T-helper 22 cell (primary cell): ENCODE results near the gene DCC.

Source experiments
- DNase-seq: peaks from one replicate; pipeline ENCODE4 v3.0.0-alpha.2; 2020; ENCODE audit warnings: low read depth

Gene DCC

DNA sequence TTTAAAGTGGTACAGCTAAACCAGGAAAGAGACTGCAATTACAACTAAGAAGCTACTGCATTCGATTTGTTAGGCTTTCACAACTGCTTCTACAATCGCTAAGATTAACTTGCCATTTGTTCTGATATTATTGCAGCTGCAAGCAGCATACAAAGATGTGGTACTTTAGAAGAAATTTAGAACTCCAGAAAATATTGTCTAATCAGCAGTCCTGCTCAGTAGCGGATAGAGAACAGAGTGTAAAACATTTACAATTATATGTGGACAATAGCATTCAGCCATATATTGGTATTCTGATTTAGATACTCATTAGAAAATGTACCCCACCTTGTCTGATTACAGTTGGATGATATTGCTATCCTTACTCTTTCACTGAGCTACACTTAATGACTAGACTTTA lies 265.3 kb downstream of the DCC start:
- DNase-seq, result no peak

DNA sequence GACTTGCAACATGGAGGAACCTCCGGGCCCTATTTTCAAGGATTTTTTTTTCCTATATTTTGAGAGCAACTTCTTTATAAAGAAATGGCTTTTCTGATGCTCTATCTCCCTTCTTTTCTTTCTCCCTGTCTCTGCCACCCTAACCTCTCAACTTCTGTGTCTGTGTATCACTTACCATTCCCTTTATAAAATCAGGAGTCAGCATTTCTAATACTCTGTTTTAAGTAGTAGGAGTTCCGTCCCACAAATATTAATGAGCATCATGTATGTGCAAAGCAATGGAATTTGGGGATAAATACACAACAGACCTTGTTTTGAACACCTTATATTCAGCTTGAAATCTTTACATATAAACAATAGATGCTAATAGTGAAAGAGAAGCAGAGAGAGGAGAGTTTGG lies 268.0 kb downstream of the DCC start:
- DNase-seq, result no peak

- DNase-seq, result no peak
Observed at GRCh38 chr18:52610451-52611115, 270.6 kb downstream of the DCC start.

- no peak for DNase-seq
Observed at GRCh38 chr18:52612406-52612805, 272.4 kb downstream of the DCC start.

- DNase-seq, result no peak
Observed at GRCh38 chr18:52615321-52615720, 275.3 kb downstream of the DCC start.

GRCh38 chr18:52615943-52616342 lies 275.9 kb downstream of the DCC start:
- no peak for DNase-seq

- no peak for DNase-seq
Observed at GRCh38 chr18:52617931-52618330, 277.9 kb downstream of the DCC start.

DNA sequence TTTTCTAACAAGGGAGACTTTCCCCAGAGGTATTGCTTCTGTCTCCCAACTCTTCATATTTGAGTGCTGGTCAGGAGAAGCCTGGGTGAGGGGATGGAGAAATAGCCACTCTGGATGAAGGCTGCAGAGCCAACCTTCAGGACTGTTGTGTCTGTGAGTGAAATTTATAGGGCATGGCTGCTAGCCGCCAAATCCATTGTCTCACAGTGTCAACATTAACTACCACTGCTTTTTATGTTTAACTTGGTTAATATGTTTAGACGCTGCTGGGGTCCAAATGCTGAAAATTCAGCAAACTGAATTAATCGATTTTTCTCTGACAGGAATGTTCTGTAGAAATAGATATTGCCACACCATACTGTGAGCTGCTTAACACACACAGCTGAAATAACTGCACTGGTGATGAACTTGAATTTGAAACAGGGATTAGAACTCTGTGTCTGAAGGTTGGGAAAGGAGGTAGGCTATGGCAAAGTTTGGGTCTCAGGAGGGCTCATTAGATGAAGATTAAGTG lies 281.0 kb downstream of the DCC start:
- DNase-seq, result no peak

DNA sequence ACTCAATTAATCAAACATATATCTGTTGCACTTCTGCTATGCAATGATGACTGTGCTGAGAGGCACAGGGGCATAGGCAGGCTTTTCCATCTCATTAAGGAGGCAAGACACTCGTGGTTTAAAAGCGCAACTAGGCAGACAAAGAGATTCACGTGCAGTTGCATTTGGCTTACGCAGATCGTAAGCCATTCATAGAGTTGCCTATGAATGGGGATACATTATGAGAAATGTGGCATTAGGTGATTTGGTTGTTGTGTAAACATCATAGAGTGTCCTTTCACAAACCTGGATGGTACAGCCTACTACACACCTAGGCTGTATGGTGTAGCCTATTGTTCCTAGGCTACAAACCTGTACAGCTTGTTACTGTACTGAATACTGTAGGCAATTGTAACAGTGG lies 284.7 kb downstream of the DCC start:
- no peak for DNase-seq

DNA sequence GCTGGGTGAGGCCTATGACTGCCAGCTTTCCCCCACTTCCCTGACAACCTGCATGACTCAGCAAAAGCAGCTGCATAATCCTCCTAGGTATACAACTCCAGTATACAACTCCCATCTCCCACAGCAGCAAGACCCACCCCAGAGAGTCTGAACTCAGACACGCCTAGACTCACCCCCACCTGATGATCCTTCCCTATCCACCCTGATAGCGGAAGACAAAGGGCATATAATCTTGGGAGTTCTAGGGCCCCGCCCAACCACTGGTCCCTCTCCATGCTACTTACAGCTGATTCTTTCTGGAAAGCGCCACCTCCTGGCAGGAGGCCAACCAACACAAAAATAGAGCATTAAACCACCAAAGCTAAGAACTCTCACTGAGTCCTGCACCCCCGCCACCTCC lies 296.5 kb downstream of the DCC start:
- no peak for DNase-seq

- no peak for DNase-seq
Observed at GRCh38 chr18:52648201-52648600, 308.2 kb downstream of the DCC start.

- no peak for DNase-seq
Observed at GRCh38 chr18:52652391-52652790, 312.4 kb downstream of the DCC start.

- no peak for DNase-seq
Observed at GRCh38 chr18:52657043-52657805, 317.2 kb downstream of the DCC start.

DNA sequence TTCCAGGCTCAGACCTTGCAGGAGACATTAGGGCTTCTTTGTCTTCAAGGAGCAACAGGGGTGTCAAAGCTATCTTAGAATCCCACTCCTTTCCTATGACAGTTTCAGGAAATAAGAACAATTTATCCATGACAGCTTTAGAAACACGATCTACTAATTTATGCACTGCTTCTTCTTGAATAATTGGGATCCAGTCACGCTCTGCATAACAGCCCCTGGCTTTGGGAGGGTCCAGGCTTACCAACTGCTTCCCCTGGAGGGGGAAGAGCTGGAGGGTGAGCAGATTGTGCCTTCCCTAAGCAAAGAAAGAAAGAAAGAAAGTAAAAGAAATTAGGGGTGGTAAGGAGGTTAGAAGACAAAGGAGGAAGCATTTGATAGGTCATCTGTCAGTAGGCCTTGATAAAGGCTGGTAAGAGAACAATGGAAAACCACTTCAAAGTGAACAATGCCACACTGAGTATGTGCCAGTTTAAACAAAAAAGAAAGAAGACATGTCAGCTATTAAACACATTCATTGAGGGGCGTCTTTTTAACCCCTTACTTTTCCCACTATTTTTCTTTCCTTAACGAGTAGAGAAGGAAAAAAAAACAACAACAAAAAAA lies 327.6 kb downstream of the DCC start:
- no peak for DNase-seq

DNA sequence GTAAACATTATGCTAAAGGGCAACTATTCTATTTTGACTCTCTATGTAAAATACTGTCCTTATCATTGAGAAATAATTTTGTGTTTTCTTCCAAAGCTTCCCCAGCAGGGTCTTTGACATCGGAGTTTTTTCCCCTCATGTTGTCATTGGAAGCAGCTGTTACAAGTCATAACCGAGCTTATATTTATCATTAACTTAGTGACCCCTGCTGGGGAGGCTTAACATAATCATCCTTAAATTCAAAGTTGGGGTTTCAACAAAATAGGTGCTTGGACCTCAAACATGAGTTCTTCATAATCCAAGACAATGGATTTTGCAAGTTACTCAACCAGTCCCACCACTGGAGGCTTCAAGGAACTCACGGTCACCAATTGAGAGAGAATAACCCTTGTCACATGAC lies 330.9 kb downstream of the DCC start:
- DNase-seq, result no peak

DNA sequence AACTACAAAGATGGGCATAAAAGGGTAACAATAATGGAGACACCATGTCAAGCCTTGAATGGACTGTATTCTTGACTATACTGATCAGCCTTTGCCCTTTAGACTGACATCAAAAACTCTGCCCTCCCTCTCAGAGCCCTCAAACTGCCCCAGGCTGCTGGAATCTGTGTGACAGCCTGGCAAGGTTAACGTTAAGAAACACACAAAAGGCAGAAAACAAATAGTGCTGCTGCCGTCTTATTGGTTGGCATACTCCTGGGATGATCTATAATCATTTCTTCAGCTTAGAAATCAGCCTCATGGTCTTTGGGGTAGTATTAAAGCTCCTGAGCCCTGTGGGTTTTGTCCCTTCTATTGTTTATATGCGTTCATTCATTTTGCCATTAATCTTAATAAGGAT lies 338.0 kb downstream of the DCC start:
- no peak for DNase-seq

- DNase-seq, result no peak
Observed at GRCh38 chr18:52678551-52678950, 338.6 kb downstream of the DCC start.

- no peak for DNase-seq
Observed at GRCh38 chr18:52679354-52679753, 339.4 kb downstream of the DCC start.

GRCh38 chr18:52682260-52682659 lies 342.3 kb downstream of the DCC start:
- DNase-seq, result no peak

DNA sequence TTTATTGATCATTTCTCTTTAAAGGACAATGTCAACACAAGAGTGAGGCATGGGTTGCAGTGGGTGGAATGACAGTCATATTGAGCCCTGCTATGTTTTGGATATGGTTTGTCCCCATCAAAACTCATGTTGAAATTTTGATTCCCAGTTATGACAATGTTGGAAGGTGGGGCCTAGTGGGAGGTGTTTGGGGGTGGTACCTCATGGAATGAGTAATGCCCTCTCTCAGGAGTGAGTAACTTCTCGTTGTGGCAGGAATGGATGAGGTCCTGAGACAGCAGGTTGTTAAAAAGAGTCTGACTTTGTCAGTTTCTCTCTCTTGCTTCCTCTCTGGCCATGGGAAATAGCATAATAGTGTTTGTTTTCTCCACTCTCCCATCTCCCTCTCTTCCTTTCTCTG lies 345.3 kb downstream of the DCC start:
- no peak for DNase-seq

DNA sequence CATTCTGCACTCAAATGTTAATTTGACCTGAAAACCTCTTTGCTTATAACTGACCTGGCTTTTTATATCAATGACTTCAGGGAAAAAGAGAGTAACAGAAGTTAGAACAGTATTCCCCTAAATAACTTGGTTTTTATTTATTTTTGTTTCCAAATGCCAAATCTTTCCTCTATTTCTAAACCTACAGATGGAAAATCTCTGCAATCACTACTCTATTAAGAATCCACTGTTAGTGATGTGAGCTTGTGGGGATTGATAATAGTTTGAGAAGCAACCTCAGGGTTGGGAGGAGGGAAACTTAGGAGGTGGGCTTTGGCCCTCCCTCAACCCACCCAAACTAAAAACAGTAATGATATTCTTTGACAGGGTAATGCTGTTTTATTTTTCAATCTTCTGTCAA lies 351.8 kb downstream of the DCC start:
- DNase-seq, result no peak

GRCh38 chr18:52694804-52695203 lies 354.8 kb downstream of the DCC start:
- DNase-seq, result no peak

GRCh38 chr18:52700116-52700515 lies 360.1 kb downstream of the DCC start:
- no peak for DNase-seq
